Testis (tissue), 2 donors: ENCODE measurements around the gene GLS2.

Experiments
- POLR2A ChIP-seq: fragments of 450-650 bp; IDR thresholded peaks from one replicate; pipeline ENCODE4 v1.6.1; 2017; ENCODE audit warnings: antibody characterized with exemption, mild to moderate bottlenecking, moderate library complexity
- TF ChIP-seq, protein P1 (sequence below), 3 experiments: fragments of 450-650 bp in 2 of 3; fragments of 200-600 bp in 1 of 3; sonication (generic) in 1 of 3; IDR thresholded peaks; one replicate each; pipeline ENCODE4 v1.5.1; 2016 to 2019; ENCODE audit warnings: antibody characterized with exemption in 3 of 3, mild to moderate bottlenecking in 2 of 3, moderate library complexity in 1 of 3

DNA sequence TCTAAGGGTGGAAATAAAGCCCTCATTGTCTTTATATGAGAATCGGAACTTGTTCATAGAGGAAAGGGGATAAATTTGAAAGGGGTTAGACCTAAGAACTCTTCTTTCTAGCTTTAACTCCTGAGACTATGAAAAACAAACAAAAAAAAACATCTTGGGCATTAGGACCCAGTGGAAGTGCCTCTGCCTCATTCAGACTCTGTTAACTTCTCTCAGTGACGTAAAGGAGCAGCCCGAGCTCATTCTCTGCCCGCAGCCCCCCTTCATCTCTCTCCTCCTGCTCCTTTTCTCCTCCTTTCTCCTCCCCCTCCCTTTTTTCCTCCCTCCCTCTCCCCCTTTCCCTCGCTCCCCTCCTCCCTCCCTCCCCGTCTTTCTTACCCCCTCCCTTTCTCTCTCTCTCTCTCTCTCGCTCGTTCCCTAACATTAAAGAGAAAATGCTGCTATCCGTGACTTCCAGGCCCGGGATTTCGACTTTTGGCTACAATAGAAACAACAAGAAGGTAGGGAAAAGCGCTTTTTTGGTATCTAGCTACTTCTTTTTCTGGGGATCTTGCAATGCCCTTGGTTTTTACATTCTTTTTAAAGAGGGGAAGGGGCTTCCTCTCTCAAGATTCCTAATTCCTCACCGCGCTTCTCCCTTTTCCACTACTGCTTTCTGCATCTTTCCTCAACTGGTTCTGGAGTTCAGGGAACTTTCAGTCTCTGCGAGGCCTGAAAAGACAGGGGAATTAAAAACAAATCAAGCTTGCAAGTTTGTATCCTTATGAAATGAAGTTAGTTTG lies 33.8 kb upstream of the GLS2 start, which contains the start of gene RBMS2:
- TF ChIP-seq, protein P1, sequence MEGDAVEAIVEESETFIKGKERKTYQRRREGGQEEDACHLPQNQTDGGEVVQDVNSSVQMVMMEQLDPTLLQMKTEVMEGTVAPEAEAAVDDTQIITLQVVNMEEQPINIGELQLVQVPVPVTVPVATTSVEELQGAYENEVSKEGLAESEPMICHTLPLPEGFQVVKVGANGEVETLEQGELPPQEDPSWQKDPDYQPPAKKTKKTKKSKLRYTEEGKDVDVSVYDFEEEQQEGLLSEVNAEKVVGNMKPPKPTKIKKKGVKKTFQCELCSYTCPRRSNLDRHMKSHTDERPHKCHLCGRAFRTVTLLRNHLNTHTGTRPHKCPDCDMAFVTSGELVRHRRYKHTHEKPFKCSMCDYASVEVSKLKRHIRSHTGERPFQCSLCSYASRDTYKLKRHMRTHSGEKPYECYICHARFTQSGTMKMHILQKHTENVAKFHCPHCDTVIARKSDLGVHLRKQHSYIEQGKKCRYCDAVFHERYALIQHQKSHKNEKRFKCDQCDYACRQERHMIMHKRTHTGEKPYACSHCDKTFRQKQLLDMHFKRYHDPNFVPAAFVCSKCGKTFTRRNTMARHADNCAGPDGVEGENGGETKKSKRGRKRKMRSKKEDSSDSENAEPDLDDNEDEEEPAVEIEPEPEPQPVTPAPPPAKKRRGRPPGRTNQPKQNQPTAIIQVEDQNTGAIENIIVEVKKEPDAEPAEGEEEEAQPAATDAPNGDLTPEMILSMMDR (IDR thresholded peaks at IDR 0.05) = no peak
- TF ChIP-seq POLR2A = no peak
